ENCODE measurements around the gene PTPRO. TPM values are rescaled to one million over a fixed set of nuclear protein-coding genes. Genes with fewer than 3 reads are reported as not detected.

PTPRO gene
- total RNA-seq, 8 experiments from 2014 or later, result 0.25 to 33.9 (median 21.7) TPM; not detected in 1

DNA sequence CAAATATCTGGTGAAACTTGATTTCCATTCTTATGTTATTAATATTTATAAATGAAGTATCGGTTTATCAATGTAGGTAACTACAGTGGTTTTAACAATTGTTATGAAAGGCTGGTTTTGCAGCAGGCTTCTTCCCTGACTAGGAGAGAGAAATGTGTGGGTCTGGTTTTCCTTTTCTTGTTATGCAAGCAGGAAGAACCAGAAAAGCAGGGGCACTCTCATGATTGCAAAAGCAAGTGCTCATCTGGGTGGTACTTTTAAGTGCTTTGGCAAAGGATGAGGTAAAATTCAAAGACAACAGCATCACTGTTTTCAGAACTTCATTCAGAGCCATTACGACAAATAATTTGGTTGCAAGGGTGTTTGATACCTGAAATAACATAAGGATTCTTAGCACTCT, 105.6 kb downstream of the PTPRO start:
- Histone ChIP-seq H3K4me3 (no peak overlapping the region), H3K4me1 (replicated peaks in 1 of 2) (peaks cover 12% of the 10 kb centered on the region in 2 donors), H3K27ac (no peak overlapping the region)
- WGBS, 10 experiments, result 23 to 100% (median 82%) methylated on average over 1 to 2 of the region's 2 CpGs
- ATAC-seq (replicated peaks in 6 of 8), result no peak
- in situ Hi-C loops (cut with MboI; ENCODE audit: low pct_unique_long_range_greater_than_20kb in 2 of 9, low sequenced_read_pairs in 9 of 9, unreplicated experiment in 9 of 9), result no loop called here

DNA sequence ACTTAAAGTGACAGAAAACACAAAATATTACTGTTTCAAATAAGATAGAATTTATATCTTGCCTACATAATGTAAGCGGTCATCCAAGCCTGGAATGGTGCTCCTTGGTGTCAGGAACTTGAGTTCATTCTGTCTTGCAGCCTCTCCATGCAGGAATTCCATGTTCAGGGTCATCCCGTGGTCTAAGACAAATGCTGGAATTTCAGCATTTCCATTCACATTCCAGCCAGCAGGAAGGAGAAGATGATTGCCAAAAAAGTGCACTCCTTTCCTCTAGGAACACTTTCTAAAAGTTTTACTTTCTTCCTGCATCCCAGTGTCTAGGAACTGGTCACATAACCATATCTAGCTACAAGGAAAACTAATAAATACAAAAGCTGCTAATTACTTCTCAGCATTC, 106.3 kb downstream of the PTPRO start:
- Histone ChIP-seq H3K4me3 (no peak overlapping the region), H3K27ac (no peak overlapping the region), H3K4me1 (replicated peaks in 1 of 2) (peaks cover 7 to 9% of the 10 kb centered on the region in 2 donors)
- 0 to 71% (median 38%) methylated on average over 1 to 2 of the region's 2 CpGs; no CpG with 5 or more reads in 2 of the 10 experiments for WGBS, 10 experiments
- ATAC-seq (replicated peaks in 6 of 8), result peak in 1 of 8 experiments; percentile 16
- in situ Hi-C loops (cut with MboI; ENCODE audit: low pct_unique_long_range_greater_than_20kb in 2 of 9, low sequenced_read_pairs in 9 of 9, unreplicated experiment in 9 of 9), result no loop called here

DNA sequence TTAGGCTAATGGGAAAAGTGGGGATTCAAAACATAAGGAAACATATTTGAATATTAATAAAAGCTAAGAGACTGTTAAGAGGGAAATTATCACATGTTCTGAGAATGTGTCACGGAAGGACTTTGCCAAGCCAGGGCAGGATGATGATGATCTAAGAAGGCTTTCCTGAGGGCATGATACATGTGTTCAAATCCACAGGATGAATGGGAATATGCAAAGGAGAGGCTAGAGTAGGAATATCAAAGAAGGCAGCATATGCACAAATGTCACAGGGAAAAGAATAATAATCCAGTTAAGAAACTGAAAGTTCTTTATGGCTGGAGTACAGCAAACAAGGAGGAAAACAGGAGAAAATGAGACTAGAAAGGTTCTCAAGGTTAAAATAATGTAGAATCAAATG, 107.0 kb downstream of the PTPRO start:
- WGBS, 10 experiments, result 11 to 100% (median 63%) methylated on average over 1 of the region's 1 CpG; no CpG with 5 or more reads in 2 of the 10 experiments
- H3K27ac ChIP-seq, result no peak overlapping the region

DNA sequence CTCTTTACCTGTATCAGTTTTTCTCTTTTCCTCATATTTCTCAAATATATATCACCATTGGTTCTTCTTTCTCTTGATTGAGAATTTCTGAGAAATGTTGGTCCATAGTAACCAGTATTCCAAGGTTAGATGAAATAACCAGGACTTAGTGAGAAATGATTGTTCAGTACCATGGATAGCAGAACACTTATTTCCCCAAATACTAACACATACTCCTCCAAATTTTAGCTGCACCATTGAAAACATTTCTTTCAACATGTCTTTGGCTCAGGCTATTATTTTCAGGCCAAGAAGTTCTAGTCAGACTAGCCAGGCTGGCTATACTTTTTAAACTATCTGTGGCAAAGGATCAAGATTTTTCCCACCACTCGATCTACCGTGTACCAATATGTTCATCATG, 113.3 kb downstream of the PTPRO start:
- in situ Hi-C loops (cut with MboI; ENCODE audit: low pct_unique_long_range_greater_than_20kb in 2 of 9, low sequenced_read_pairs in 9 of 9, unreplicated experiment in 9 of 9), result no loop called here
- no peak for ATAC-seq (replicated peaks in 6 of 8)
- H3K4me3 ChIP-seq, result no peak overlapping the region
- 0 to 100% (median 96%) methylated on average over 2 of the region's 2 CpGs; no CpG with 5 or more reads in 6 of the 10 experiments for WGBS, 10 experiments
- no peak overlapping the region for H3K27ac ChIP-seq
- H3K4me1 ChIP-seq (replicated peaks in 1 of 2), result no peaks in the 10 kb centered on the region

More for the DNA sequence above, 107.0 kb downstream of the PTPRO start:
- ATAC-seq (replicated peaks in 6 of 8), result peak in 3 of 8 experiments; percentile 65 to 96 (median 95)
- H3K4me3 ChIP-seq, result no peak overlapping the region
- H3K4me1 ChIP-seq (replicated peaks in 1 of 2), result peaks cover under 1 to 5% of the 10 kb centered on the region in 2 donors
- in situ Hi-C loops (cut with MboI; ENCODE audit: low pct_unique_long_range_greater_than_20kb in 2 of 9, low sequenced_read_pairs in 9 of 9, unreplicated experiment in 9 of 9), result no loop called here

DNA sequence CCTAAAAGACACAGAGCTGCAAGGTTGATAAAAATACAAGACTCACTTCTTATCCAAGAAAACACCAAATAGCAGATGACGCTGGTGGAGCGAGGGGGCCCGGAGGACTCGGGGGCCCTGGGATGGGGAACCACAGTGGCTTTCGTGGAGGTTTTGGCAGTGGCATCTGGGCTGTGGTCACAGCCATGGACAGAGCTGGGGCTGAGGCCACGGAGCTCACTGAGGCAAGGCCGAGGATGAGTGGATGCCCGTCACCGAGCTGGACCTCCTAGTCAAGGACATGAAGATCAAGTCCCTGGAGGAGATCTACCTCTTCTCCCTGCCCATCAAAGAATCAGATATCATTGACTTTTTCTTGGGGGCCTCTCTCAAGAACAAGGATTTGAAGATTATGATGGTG, 117.2 kb downstream of the PTPRO start:
- H3K27ac ChIP-seq, result no peak overlapping the region
- in situ Hi-C loops (cut with MboI; ENCODE audit: low pct_unique_long_range_greater_than_20kb in 2 of 9, low sequenced_read_pairs in 9 of 9, unreplicated experiment in 9 of 9), result no loop called here
- 40 to 100% (median 55%) methylated on average over 1 to 4 of the region's 9 CpGs; no CpG with 5 or more reads in 6 of the 10 experiments for WGBS, 10 experiments
- H3K4me3 ChIP-seq, result no peak overlapping the region
- no peak for ATAC-seq (replicated peaks in 6 of 8)
- no peaks in the 10 kb centered on the region for H3K4me1 ChIP-seq (replicated peaks in 1 of 2)

DNA sequence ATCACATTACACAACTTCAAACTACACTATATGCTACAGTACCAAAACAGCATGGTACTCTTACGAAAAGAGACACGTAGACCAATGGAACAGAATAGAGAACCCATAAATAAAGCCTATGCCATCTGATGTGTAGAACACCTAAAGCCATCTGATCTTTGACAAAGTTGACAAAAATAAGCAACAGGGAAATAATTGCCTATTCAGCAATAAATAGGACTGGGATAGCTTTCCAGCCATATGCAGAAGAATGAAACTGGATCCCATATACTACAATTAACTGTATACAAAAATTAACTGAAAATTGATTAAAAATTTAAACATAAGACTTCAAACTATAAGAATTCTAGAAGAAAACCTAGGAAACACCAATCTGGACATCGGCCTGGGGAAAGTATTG, 120.7 kb downstream of the PTPRO start:
- no peaks in the 10 kb centered on the region for H3K4me1 ChIP-seq (replicated peaks in 1 of 2)
- WGBS, 10 experiments, result 6 to 100% (median 93%) methylated on average over 1 to 3 of the region's 3 CpGs
- H3K27ac ChIP-seq, result no peak overlapping the region
- in situ Hi-C loops (cut with MboI; ENCODE audit: low pct_unique_long_range_greater_than_20kb in 2 of 9, low sequenced_read_pairs in 9 of 9, unreplicated experiment in 9 of 9), result no loop called here
- ATAC-seq (replicated peaks in 6 of 8), result no peak
- no peak overlapping the region for H3K4me3 ChIP-seq

DNA sequence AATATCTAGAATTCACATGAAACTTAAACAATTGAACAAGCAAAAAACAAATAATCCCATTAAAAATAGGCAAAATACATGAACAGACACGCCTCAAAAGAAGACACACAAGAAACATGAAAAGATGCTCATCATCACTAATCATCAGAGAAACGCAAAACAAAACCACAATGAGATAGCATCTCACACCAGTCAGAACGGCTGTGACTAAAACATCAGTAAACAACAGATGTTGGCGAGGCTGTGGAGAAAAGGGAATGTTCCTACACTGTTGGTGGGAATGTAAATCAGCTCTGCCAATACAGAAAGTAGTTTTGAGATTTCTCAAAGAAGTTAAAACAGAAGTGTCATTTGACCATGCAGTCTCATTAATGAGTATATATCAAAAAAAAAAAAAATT, 121.3 kb downstream of the PTPRO start:
- Histone ChIP-seq H3K27ac (no peak overlapping the region), H3K4me3 (no peak overlapping the region), H3K4me1 (replicated peaks in 1 of 2) (no peaks in the 10 kb centered on the region)
- no peak for ATAC-seq (replicated peaks in 6 of 8)
- in situ Hi-C loops (cut with MboI; ENCODE audit: low pct_unique_long_range_greater_than_20kb in 2 of 9, low sequenced_read_pairs in 9 of 9, unreplicated experiment in 9 of 9), result no loop called here
- WGBS, 10 experiments, result 0 to 100% (median 71%) methylated on average over 2 to 4 of the region's 4 CpGs

DNA sequence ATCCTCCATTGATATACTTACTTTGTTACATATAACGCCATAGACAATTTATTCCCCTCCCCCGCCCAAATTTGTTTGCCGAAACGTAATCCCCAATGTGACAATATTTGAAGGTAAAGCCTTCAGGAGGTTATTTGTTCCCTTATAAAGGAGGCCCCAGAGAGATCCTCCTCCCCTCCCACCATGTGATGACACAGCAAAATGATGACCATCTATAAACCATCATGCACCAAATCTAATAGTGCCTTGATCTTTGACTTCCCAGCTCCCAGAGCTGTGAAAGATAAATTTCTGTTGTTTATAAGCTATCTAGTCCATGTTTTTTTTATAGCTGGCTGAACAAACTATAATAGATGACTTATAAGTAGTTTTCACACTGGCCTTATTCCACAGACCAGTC, 122.2 kb downstream of the PTPRO start:
- in situ Hi-C loops (cut with MboI; ENCODE audit: low pct_unique_long_range_greater_than_20kb in 2 of 9, low sequenced_read_pairs in 9 of 9, unreplicated experiment in 9 of 9), result no loop called here
- Histone ChIP-seq H3K4me3 (no peak overlapping the region), H3K27ac (no peak overlapping the region), H3K4me1 (replicated peaks in 1 of 2) (no peaks in the 10 kb centered on the region)
- ATAC-seq (replicated peaks in 6 of 8), result no peak
- 67 to 100% (median 88%) methylated on average over 1 to 4 of the region's 4 CpGs; no CpG with 5 or more reads in 2 of the 10 experiments for WGBS, 10 experiments

DNA sequence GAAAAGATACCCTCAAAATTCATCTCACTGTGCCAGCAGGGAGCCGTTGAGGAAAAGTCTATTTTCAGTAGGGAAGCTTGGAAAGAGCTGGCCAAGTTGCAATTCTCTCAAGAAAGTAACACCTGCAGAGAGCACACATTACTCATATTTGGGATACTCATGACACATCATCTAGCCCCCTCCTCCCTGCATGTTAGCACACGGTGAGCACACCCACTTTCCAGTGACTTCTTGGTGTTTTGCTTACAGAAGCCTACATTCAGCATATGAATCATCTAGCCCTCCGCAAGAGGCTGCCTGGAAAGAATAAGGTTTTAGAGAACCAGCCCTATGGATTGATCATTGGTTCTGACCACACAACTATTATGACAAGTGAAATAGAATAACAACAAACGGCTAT, 124.5 kb downstream of the PTPRO start:
- peak in 4 of 8 experiments; percentile 13 to 73 (median 44) for ATAC-seq (replicated peaks in 6 of 8)
- WGBS, 10 experiments, result 9 to 100% (median 73%) methylated on average over 1 to 4 of the region's 4 CpGs; no CpG with 5 or more reads in 1 of the 10 experiments
- in situ Hi-C loops (cut with MboI; ENCODE audit: low pct_unique_long_range_greater_than_20kb in 2 of 9, low sequenced_read_pairs in 9 of 9, unreplicated experiment in 9 of 9), result no loop called here
- Histone ChIP-seq H3K4me1 (replicated peaks in 1 of 2) (no peaks in the 10 kb centered on the region), H3K4me3 (no peak overlapping the region), H3K27ac (no peak overlapping the region)

DNA sequence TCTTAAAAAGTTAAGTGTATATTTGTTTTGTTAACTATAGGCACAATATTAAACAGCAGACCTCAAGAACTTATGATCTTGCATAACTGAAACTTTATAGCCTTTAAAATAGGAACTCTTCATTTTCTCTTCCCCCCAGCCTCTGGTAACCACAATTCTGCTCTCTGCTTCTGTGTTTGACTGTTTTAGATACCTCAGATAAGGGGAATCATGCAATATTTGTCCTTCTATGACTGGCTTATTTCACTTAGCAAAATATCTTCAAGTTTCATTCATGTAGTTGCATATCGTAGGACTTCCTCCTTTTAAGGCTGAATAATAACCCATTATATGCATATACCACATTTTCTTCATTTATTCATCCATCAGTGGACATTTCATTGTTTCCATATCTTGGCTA, 131.3 kb downstream of the PTPRO start:
- no peaks in the 10 kb centered on the region for H3K4me1 ChIP-seq (replicated peaks in 1 of 2)
- H3K27ac ChIP-seq, result no peak overlapping the region
- ATAC-seq (replicated peaks in 6 of 8), result no peak
- 0 to 100% (median 31%) methylated on average over 1 of the region's 1 CpG; no CpG with 5 or more reads in 2 of the 10 experiments for WGBS, 10 experiments
- in situ Hi-C loops (cut with MboI; ENCODE audit: low pct_unique_long_range_greater_than_20kb in 2 of 9, low sequenced_read_pairs in 9 of 9, unreplicated experiment in 9 of 9), result no loop called here
- H3K4me3 ChIP-seq, result no peak overlapping the region

DNA sequence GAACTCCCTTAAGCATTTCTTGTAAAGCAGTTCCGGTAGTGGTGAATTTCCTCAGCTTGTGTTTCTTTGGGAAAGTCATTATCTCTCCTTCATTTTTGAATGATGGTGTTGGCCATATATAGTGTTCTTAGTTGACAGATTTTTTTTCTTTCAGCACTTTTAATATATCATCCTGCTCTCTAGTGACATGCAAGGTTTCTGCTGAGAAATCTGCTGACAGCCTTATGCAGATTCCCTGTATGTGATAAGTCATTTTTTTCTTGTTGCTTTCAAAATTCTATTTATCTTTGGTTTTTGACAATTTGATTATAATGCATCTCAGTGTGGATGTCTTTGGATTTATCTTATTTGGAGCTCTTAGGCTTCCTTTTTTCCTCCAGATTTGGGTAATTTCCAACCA, 135.7 kb downstream of the PTPRO start:
- Histone ChIP-seq H3K4me1 (replicated peaks in 1 of 2) (no peaks in the 10 kb centered on the region), H3K27ac (no peak overlapping the region), H3K4me3 (no peak overlapping the region)
- in situ Hi-C loops (cut with MboI; ENCODE audit: low pct_unique_long_range_greater_than_20kb in 2 of 9, low sequenced_read_pairs in 9 of 9, unreplicated experiment in 9 of 9), result no loop called here
- 17 to 100% (median 75%) methylated on average over 1 of the region's 1 CpG; no CpG with 5 or more reads in 2 of the 10 experiments for WGBS, 10 experiments
- no peak for ATAC-seq (replicated peaks in 6 of 8)

DNA sequence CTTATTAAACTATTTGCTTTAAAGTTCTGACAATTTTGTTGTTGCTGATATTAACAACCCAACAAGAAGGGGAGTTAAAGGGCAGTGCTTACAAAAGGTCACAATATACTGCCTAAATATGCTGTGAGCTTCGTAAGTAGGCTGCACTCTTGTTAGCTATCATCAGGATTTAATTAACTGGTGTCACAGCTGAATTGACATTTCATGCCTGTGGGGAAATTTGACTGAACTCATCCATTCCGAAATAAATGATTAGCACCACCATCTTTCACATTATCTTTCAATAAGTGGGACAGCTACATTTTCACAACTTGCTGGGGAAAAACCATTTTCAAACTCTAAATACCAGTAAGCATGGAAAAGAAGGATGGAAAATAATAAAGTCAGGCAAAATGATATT, 146.6 kb downstream of the PTPRO start:
- Histone ChIP-seq H3K27ac (no peak overlapping the region), H3K4me3 (no peak overlapping the region), H3K4me1 (replicated peaks in 1 of 2) (no peaks in the 10 kb centered on the region)
- in situ Hi-C loops (cut with MboI; ENCODE audit: low pct_unique_long_range_greater_than_20kb in 2 of 9, low sequenced_read_pairs in 9 of 9, unreplicated experiment in 9 of 9), result no loop called here
- WGBS, 10 experiments, result 0 to 94% (median 79%) methylated on average over 1 to 2 of the region's 2 CpGs; no CpG with 5 or more reads in 1 of the 10 experiments
- no peak for ATAC-seq (replicated peaks in 6 of 8)

DNA sequence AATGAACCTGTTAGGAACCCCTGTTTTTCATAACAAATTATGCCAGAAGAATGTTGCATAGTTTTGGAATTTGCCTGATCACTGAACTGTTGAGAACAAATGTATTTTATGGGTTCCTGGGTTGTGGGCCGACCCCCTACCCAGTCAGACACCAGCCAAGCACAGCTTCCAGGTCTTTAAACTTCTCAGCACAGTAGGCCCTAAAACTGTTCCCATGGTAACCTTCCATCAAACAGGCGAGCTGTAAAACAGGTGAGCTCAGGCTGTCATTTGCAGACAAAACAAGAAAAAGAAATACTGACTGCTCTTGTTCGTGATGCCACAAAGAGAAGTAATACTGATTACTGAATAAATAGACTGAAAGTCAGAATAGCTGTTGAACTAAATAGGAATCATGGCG, 147.0 kb downstream of the PTPRO start:
- Histone ChIP-seq H3K4me3 (no peak overlapping the region), H3K4me1 (replicated peaks in 1 of 2) (no peaks in the 10 kb centered on the region), H3K27ac (no peak overlapping the region)
- in situ Hi-C loops (cut with MboI; ENCODE audit: low pct_unique_long_range_greater_than_20kb in 2 of 9, low sequenced_read_pairs in 9 of 9, unreplicated experiment in 9 of 9), result no loop called here
- ATAC-seq (replicated peaks in 6 of 8), result no peak
- 0 to 82% (median 36%) methylated on average over 3 to 4 of the region's 4 CpGs; no CpG with 5 or more reads in 2 of the 10 experiments for WGBS, 10 experiments

DNA sequence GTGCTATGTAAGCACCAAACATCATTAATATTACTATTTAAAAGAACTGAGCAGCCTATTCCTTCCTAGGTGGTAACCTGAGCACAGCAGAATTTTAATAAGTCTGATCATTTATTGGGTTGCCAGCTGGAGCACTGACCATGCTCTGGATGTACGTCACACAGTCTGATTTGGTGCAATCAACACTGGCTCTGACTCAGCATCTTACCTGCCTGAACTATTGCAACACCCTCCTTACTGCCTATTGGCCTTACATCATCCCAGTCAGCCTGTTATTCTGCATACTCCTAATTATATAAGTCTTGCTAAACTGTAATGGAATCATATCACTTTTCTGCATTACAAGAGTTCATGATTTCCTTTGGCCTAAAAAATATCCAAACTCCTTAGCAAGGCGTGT, 149.7 kb downstream of the PTPRO start:
- WGBS, 10 experiments, result 33 to 93% (median 60%) methylated on average over 1 to 2 of the region's 2 CpGs; no CpG with 5 or more reads in 3 of the 10 experiments
- in situ Hi-C loops (cut with MboI; ENCODE audit: low pct_unique_long_range_greater_than_20kb in 2 of 9, low sequenced_read_pairs in 9 of 9, unreplicated experiment in 9 of 9), result no loop called here
- Histone ChIP-seq H3K4me3 (no peak overlapping the region), H3K27ac (no peak overlapping the region), H3K4me1 (replicated peaks in 1 of 2) (no peaks in the 10 kb centered on the region)
- ATAC-seq (replicated peaks in 6 of 8), result peak in 5 of 8 experiments; percentile 32 to 92 (median 88)

Measured in motor neuron (in vitro differentiated cells).